ENCODE results near the gene TPO.
"Not testable (repeated sequence)": the region's sequence is repeated elsewhere in the genome, so short reads cannot be mapped to it uniquely, and the experiment has no call there.

TPO gene

DNA sequence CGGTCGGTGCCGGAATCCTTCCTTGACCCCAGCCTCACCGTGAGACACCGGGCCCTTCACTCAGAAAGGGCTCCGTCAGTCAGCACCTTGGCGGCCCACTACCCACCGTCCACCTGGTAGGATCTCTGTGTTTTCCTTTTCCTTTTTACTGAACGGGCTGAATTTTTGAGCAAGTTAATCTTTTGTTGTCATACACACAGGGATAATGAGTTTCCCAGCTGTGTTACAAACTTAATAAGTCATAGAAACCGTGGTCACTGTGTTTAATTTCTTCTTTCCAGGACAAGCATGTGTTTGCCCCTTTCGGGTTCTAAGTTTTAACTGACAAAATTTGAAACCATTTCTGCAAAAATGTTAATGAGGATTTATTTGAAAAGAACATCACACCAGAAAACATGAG is 39.0 kb upstream of the TPO start:
- TF ChIP-seq, protein P1, sequence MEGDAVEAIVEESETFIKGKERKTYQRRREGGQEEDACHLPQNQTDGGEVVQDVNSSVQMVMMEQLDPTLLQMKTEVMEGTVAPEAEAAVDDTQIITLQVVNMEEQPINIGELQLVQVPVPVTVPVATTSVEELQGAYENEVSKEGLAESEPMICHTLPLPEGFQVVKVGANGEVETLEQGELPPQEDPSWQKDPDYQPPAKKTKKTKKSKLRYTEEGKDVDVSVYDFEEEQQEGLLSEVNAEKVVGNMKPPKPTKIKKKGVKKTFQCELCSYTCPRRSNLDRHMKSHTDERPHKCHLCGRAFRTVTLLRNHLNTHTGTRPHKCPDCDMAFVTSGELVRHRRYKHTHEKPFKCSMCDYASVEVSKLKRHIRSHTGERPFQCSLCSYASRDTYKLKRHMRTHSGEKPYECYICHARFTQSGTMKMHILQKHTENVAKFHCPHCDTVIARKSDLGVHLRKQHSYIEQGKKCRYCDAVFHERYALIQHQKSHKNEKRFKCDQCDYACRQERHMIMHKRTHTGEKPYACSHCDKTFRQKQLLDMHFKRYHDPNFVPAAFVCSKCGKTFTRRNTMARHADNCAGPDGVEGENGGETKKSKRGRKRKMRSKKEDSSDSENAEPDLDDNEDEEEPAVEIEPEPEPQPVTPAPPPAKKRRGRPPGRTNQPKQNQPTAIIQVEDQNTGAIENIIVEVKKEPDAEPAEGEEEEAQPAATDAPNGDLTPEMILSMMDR (conservative IDR thresholded peaks at IDR 0.05; ENCODE audit: low read depth, low read length) = no peak
- DNase-seq (ENCODE audit: low read depth) = no peak
- no peak overlapping the region for H3K4me3 ChIP-seq (ENCODE audit: low read length)

DNA sequence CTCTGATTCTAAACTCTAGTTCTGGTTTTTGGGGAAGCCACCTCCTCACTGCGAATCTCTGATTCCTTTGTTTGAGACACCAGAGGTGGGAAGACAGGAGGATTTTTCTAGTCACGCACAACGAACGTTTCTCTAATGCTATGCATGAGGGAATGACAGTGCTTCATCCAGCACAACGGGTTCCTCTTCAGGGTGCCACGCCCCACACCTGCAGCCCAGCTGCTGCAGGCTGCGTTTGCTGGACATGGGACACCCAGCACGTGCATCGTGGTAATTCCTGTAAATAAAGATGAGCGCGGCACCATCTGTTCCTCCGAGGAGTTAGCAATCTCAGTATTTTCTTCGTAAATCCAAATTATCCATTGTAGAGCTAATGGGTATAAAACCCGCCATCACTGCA is 37.5 kb upstream of the TPO start:
- TF ChIP-seq, protein P1 (conservative IDR thresholded peaks at IDR 0.05; ENCODE audit: low read depth, low read length) = no peak
- no peak for DNase-seq (ENCODE audit: low read depth)
- no peak overlapping the region for H3K4me3 ChIP-seq (ENCODE audit: low read length)

DNA sequence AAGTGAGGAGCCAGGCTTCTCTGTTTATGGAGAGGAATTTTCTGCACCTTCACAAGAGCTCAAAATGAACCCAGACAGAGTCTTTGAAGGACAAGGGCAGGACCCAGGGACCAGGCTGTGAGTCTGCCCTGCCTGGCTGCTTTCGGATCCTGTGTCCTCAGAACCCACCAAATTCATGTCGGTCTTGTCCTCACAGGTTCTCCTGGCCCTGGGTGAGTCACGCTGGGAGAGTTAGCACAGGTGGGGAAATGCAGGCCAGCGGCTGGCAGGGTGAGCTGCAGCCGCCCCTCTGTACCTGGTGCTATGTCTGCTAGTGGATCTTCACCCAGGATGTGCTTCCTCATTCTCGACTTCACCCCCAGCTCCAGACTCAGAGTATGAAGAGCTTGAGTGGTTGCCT is 35.8 kb upstream of the TPO start:
- TF ChIP-seq, protein P1 (conservative IDR thresholded peaks at IDR 0.05; ENCODE audit: low read depth, low read length) = no peak
- DNase-seq (ENCODE audit: low read depth) = no peak
- H3K4me3 ChIP-seq (ENCODE audit: low read length) = no peak overlapping the region

DNA sequence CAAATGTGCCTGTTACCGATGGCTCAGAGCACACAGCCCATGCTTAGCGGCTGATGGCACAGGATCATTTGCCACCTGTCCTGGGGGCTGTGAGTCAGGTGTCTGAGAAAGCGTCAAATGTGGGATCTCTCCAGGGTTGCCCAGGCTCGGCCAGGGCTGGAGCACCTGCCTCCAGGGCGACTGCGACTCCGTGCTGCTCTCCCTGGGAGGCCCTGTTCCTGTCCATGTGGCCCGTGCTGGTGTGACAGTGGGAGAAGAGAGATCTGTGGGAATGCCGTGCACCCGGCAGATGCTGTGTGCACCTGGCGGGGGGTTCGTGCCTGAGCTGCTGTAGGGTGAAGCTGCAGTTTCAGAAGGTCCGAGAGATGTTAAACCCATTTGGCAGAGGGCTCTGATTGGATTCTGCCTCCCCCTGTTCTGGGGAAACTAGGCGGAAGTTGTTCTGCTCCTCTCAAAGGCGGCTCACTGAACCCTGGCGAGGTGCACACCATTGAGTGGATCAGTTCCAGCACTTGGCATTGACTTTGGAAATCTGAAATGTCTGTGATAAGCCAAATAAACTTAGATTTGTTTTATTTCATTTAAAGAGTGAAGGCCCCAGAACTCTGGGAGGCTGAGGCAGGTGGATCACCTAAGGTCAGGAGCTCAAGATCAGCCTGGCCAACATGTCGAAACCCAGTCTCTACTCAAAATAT is 34.7 kb upstream of the TPO start:
- TF ChIP-seq, protein P1 (conservative IDR thresholded peaks at IDR 0.05; ENCODE audit: low read depth, low read length) = no peak

DNA sequence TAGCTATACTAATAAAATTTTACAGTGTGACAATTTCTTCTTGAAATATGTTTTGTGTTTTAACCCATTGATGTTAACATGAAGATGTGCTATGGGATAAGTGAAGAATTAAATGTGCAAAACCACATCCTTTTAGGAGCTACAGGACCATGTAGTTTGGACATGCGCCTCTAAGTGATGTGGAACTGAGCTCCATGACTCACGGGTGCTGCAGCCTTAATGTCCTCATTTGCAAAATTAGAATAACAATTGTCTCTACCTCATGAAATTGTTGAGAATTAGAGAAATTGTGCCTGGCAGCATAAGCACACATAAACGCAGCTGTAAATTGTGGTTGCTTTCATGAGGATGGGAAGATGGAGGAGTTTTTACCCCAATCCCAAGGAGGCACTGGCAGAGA is 31.6 kb upstream of the TPO start:
- H3K4me3 ChIP-seq (ENCODE audit: low read length) = no peak overlapping the region
- TF ChIP-seq, protein P1 (conservative IDR thresholded peaks at IDR 0.05; ENCODE audit: low read depth, low read length) = no peak
- DNase-seq (ENCODE audit: low read depth) = no peak

More for the DNA sequence above, 34.7 kb upstream of the TPO start:
- no peak for DNase-seq (ENCODE audit: low read depth)
- H3K4me3 ChIP-seq (ENCODE audit: low read length) = no peak overlapping the region

DNA sequence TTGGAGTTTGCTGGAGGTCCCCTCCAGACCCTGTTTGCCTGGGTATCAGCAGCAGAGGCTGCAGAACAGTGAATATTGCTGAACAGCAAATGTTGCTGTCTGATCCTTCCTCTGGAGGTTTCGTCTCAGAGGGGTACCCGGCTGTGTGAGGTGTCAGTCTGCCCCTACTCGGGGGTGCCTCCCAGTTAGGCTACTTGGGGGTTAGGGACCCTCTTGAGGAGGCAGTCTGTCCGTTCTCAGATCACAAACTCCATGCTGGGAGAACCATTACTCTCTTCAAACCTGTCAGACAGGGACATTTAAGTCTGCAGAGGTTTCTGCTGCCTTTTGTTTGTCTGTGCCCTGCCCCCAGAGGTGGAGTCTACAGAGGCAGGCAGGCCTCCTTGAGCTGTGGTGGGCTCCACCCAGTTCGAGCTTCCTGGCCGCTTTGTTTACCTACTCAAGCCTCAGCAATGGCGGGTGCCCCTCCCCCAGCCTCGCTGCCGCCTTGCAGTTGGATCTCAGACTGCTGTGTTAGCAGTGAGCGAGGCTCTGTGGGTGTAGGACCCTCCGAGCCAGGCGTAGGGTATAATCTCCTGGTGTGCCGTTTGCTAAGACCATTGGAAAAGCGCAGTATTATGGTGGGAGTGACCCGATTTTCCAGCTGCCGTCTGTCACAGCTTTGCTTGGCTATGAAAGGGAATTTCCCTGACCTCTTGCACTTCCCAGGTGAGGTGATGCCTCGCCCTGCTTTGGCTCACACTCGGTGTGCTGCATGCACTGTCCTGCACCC is 25.1 kb upstream of the TPO start:
- not testable (repeated sequence) for H3K4me3 ChIP-seq (ENCODE audit: low read length); DNase-seq (ENCODE audit: low read depth)

DNA sequence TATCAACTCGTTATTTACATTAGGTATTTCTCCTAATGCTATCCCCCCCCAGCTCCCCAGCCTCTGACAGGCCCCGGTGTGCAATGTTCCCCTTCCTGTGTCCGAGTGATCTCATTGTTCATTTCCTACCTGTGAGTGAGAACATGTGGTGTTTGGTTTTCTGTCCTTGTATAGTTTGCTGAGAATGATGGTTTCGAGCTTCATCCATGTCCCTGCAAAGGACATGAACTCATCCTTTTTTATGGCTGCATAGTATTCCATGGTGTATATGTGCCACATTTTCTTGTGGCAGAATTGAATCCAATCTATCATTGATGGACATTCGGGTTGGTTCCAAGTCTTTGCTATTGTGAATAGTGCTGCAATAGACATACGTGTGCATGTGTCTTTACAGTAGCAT is 23.1 kb upstream of the TPO start:
- H3K4me3 ChIP-seq (ENCODE audit: low read length); DNase-seq (ENCODE audit: low read depth): not testable (repeated sequence)

DNA sequence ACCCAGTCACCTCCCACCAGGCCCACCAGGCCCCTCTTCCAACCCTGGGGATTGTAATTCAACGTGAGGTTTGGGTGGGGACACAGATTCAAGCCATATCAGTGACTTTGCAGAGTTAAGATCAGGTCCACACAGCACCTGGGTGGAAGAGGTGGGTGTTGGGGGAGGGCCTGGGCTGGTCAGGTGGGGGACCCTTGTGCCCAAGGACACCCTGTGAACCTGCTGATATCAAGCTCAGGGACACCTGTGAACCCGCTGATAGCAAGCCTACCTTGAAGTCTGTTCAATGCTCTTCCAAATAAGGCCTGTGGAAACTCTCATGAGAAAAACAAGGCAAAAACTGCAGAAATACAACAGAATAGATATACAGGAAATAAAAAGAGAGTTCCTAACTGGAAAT is 19.9 kb upstream of the TPO start:
- TF ChIP-seq, protein P1 (conservative IDR thresholded peaks at IDR 0.05; ENCODE audit: low read depth, low read length) = no peak
- no peak for DNase-seq (ENCODE audit: low read depth)
- no peak overlapping the region for H3K4me3 ChIP-seq (ENCODE audit: low read length)
